Fibroblast of skin of back (primary cell): ENCODE results near the gene ZDHHC11B.

Experiments
- DNase-seq: peaks from one replicate; pipeline ENCODE4 v3.0.0-alpha.2; 2013

ZDHHC11B gene

GRCh38 chr5:672329-673160 is 112.0 kb downstream of the ZDHHC11B start:
- DNase-seq: peak; percentile 75

- peak; percentile 58 for DNase-seq
These were observed 112.8 kb downstream of the ZDHHC11B start for GRCh38 chr5:671459-672328.

- no peak for DNase-seq
These were observed 113.9 kb downstream of the ZDHHC11B start for GRCh38 chr5:670396-671270.

DNA sequence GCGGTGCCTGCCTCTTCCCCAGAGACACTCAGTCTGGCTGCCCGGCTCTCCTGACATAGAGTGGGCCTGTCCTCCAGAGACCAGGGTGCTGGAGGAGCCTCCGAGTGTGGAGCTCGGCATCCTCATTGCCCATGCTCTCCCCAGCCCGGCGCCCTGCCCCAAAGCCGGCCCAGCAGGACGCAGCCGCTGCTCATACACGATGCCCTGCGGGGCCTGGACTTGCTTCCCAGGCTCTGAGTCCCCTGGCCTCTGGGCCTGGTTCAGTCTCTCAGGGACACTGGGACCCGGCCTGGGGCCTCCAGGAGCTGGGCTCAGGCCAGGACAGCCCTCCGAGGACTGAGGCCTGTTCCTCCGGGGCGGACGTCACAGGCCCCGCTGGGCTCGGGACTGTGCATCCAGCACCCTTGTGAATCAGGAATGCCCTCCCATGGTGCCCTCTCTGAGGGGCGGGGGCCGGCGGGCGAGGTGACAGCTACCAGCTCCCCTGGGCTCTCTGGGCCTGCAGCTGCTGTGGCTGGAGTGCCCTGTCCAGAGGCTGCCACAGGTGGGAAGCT is 114.6 kb downstream of the ZDHHC11B start:
- DNase-seq: no peak

DNA sequence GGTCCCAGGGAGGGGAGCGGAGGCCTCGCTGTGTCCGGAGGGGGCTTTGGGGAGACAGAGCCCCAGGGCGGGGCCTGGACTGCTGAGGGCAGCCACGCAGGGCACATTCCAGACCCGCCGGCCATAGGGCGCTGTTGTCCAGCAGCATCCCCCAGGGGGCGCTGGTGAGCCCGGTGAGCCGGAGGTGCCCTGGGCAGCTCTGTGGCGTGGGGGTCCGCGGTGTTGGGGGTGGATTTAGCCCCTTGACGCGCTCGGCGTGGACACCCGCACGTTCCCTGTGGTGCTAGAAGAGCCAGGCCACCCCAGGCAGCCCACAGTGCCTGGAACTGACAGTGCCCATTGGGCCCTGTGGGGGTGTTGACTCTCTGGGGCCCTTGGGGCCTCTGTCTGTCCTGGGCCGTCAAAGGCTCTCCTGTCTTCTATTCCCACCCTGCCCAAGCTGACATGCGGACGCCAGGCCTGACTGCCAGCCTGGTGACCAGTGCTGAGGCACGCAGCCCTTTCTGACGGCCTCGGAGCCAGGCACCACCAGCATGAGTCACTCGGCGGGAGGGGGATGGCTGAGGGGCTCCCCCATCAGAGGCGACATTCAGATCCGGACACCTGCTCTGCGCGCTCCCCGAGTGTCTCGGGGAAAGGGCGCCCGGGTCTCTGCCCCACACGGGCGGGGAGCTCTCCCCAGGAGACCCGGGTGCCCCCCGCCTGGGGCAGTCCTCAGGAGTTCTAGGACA is 115.3 kb downstream of the ZDHHC11B start:
- DNase-seq: peak; percentile 15

- no peak for DNase-seq
These were observed 116.1 kb downstream of the ZDHHC11B start for GRCh38 chr5:668283-668995.

DNA sequence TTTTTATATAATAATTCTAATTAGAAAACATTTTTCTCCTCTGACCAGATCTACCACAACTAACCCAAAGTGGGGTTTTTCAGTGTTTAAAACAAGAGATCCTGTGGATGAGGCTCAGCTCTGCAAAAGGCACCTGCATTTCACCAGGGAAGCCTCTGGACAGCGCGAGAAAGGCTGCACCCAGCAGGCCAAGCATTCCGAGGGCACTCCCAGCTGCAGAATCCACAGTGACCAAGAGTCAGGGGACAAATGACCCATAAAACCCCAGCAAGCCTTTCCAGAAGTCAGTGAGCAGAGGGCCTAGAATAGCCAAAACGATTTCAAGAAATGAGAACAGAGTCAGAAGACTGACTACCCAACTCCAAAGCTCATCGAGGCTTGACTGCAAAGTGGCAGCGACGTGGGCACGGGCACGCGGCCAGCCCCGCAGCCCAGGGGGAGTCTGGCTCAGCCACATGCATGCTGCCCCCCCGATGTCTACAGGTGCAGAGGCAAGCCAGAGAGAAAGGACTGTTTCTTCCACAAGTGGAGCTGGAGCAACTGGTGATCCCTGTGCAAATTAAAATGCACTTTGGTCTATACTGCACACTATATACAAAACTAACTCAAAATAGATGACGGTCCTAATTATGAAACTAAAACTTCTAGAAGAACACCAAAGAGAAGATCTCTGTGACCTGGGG is 117.6 kb downstream of the ZDHHC11B start:
- DNase-seq: no peak

DNA sequence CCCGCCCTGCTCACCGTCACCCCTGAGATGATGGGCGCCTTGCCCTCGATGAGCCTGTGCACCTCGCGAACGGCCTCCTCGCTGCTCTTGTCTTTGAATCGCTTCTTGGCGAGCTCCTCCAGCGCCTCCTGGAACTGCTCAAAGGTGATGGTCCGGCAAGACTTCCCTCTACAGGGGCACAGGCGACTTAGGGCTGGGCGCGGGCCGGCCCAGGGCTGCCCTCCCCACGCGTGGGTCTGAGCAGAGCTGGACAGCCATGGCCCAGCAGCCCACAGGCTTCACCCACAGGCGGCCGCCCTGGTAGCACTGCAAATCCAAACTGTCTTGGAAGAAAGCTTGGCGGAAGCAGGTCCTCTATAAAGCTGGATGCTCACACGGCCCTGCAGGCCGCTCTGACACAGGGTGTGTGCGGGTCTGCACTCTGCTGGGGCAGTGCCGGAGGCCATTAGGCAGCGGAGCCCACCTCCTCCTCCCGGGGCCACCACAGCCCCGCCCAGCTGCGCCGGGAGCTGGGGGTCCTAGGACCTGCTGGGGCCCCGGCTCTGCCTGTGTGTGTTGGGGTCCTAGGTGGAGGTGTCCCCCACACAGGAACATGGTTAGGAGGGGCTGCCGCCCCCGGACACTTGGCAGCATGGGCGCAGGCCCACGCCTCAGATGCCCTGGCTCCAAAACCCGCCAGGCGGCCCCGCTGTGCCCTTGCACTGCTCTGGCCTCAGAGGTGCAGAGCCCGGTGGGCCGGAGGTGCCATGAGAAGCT is 118.4 kb downstream of the ZDHHC11B start:
- DNase-seq: no peak

GRCh38 chr5:665541-665955 is 119.0 kb downstream of the ZDHHC11B start:
- no peak for DNase-seq

GRCh38 chr5:664994-665360 is 119.6 kb downstream of the ZDHHC11B start:
- no peak for DNase-seq

DNA sequence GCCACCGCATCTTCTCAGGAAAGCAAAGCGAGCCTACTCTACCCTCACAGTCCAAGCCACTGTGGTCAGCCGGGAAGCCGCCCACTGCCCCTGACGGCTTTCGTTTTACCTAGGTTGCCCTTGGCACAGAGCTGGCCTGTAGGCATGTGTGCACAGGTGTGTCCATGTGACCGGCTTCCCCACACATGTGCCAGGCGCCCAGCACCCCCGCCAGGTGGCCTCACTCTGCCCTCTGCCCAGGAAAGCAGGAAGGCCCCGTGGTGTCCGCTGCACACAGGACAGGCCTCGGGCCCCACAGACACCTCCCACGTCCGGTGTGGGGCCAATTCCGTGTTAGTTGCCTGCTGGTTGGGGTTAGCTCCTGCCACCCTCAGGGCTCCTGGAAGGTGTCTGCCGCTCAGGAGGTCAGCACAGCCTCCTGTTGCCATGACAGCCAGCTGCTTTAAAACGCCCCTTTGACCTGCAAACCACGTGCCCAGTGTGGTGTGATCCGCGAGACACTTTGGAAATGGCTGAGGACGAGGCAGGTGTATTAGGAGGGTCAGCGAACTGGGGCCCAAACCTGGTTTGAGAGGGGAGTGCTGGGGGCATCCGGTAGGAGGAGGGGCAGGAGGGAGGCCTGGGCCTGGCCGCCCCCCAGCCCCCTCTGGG is 120.1 kb downstream of the ZDHHC11B start:
- no peak for DNase-seq

GRCh38 chr5:663436-664342 is 120.8 kb downstream of the ZDHHC11B start:
- DNase-seq: no peak

- DNase-seq: no peak
These were observed 121.6 kb downstream of the ZDHHC11B start for GRCh38 chr5:662751-663435.

DNA sequence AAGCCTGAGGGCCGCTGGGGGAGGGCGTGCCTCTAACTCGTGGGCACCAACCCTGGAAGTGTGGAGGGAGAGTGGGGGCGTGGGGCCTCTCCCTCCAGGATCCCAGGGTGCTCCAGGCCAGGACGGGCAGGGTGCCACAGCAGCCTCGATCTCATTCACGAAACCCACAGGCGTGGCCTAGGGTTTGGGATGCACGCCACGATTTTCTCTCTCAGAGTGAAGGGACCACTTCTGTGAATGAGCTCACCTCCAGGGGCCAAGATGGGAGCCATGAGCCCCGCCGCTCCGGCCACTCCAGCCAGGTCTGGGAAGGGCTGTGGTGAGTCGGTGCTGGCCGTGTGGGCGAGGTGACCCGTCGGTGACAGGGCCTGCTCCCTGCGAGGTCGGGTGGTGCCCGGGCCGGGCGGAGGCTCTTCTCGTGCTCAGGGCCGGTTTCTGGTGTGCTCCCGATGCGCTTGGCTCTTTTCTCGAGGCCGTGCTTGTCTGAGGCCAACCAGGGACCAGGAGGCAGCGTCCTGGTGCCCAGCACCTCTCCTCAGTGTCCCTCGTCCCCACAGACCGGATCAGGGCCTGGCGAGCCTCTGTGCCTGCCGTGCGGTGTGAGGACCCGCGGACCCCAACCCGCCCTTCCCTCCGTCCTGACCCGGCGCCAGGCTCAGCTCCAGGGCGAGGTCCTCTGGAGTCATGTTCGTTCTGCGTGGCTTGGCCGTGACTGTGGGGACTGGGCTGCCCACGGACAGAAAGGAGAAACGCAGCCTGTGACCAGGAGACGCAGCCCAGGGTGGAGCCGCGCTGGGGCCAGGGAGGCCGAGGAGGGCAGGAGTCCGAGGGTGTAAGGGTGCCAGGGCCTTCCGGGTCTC is 122.4 kb downstream of the ZDHHC11B start:
- DNase-seq: no peak

GRCh38 chr5:660491-661030 is 124.0 kb downstream of the ZDHHC11B start:
- no peak for DNase-seq
